Glomerular visceral epithelial cell (primary cell): Measurements from ENCODE around the gene PCDHB7.
A peak's percentile ranks its signal among the peaks of the same experiment; 100 is the strongest.
"Not testable (repeated sequence)": the region's sequence is repeated elsewhere in the genome, so short reads cannot be mapped to it uniquely, and the experiment has no call there.

Experiments
- DNase-seq: peaks from one replicate; pipeline ENCODE4 v3.0.0-alpha.2; 2016; ENCODE audit errors: extremely low spot score

PCDHB7 gene

GRCh38 chr5:141180313-141180712 is 7.9 kb downstream of the PCDHB7 start:
- DNase-seq = no peak

- DNase-seq = peak; percentile 64
Observed at GRCh38 chr5:141182248-141182647, 9.8 kb downstream of the PCDHB7 start, which contains the start of gene PCDHB16. Gene PCDHB16, plus strand, starts transcription at chr5:141182387. Its CDS starts 173 bp downstream, at chr5:141182560.

- DNase-seq = not testable (repeated sequence)
Observed at GRCh38 chr5:141184117-141184855, 11.8 kb downstream of the PCDHB7 start.

GRCh38 chr5:141186897-141187512 is 14.6 kb downstream of the PCDHB7 start, which contains the start of gene PCDHB9:
Gene PCDHB9, plus strand, starts transcription at chr5:141187161. Its CDS starts 158 bp downstream, at chr5:141187319.
- no peak for DNase-seq

DNA sequence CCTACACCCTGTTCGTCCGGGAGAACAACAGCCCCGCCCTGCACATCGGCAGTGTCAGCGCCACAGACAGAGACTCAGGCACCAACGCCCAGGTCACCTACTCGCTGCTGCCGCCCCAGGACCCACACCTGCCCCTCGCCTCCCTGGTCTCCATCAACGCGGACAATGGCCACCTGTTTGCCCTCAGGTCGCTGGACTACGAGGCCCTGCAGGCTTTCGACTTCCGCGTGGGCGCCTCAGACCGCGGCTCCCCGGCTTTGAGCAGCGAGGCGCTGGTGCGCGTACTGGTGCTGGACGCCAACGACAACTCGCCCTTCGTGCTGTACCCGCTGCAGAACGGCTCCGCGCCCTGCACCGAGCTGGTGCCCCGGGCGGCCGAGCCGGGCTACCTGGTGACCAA is 16.2 kb downstream of the PCDHB7 start:
- DNase-seq = not testable (repeated sequence)

DNA sequence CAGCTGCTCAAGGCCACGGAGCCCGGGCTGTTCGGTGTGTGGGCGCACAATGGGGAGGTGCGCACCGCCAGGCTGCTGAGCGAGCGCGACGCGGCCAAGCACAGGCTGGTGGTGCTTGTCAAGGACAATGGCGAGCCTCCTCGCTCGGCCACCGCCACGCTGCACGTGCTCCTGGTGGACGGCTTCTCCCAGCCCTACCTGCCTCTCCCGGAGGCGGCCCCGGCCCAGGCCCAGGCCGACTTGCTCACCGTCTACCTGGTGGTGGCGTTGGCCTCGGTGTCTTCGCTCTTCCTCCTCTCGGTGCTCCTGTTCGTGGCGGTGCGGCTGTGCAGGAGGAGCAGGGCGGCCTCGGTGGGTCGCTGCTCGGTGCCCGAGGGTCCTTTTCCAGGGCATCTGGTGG is 16.7 kb downstream of the PCDHB7 start:
- not testable (repeated sequence) for DNase-seq

- DNase-seq = peak; percentile 43
Observed at GRCh38 chr5:141192110-141192725, 19.8 kb downstream of the PCDHB7 start, which contains the start of gene PCDHB10. Gene PCDHB10, plus strand, starts transcription at chr5:141192353. Its CDS starts 200 bp downstream, at chr5:141192553.

- not testable (repeated sequence) for DNase-seq
Observed at GRCh38 chr5:141194332-141194731, 21.9 kb downstream of the PCDHB7 start.

DNA sequence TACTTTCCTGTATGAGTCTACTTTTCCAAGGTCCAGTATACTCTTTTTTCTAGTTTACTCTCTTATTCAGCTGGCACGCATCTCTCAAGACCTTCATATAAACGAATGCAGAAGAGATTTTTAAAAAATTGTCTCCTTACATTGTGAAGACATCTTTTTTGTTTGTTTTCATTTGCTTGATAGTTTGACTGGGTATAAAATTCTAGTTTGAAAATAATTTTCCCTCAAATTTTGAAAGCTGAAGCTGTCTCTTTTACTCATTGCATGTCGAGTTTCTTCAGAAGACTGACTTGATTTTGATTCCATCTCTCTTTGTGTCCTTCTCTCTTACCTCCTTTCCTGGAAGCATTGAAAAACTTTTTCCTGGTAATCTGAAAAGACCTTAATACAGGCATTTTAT is 23.9 kb downstream of the PCDHB7 start:
- no peak for DNase-seq

GRCh38 chr5:141199359-141200235 is 27.2 kb downstream of the PCDHB7 start, which contains the start of gene PCDHB11:
Gene PCDHB11, plus strand, starts transcription at chr5:141199627. Its CDS starts 148 bp downstream, at chr5:141199775.
- DNase-seq = peak; percentile 40

- DNase-seq = not testable (repeated sequence)
Observed at GRCh38 chr5:141201126-141201525, 28.7 kb downstream of the PCDHB7 start.

DNA sequence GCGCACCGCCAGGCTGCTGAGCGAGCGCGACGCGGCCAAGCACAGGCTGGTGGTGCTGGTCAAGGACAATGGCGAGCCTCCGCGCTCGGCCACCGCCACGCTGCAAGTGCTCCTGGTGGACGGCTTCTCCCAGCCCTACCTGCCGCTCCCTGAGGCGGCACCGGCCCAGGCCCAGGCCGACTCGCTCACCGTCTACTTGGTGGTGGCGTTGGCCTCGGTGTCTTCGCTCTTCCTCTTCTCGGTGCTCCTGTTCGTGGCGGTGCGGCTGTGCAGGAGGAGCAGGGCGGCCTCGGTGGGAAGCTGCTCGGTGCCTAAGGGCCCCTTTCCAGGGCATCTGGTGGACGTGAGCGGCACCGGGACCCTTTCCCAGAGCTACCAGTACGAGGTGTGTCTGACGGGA is 29.2 kb downstream of the PCDHB7 start:
- DNase-seq = not testable (repeated sequence)

DNA sequence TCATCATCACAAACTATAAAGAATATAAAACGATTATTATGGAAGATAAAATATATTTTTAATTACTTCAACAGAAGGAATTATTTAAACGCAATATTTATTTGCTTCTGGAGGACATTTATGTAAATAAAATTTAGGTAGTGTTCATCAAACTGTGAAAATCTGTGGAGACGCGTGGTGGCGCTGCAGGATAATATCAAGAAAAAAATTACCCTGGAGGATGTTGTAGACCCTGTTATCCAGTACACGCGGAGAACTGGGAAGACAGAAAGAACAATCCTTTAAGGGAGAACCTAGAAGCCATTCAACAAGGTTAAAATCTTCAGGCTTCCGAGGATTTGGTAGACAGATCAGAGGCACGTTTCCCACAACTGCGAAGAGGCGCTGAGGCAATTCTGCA is 36.0 kb downstream of the PCDHB7 start, which contains the start of gene PCDHB12:
TSS of gene PCDHB12 (plus strand) at position 242 of the 400 bp plus-strand sequence. CDS start 189 bp downstream, outside the sequence.
- peak; percentile 15 for DNase-seq

DNA sequence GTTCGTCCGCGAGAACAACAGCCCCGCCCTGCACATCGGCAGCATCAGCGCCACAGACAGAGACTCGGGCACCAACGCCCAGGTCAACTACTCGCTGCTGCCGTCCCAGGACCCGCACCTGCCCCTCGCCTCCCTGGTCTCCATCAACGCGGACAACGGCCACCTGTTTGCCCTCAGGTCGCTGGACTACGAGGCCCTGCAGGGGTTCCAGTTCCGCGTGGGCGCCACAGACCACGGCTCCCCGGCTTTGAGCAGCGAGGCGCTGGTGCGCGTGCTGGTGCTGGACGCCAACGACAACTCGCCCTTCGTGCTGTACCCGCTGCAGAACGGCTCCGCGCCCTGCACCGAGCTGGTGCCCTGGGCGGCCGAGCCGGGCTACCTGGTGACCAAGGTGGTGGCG is 37.8 kb downstream of the PCDHB7 start:
- not testable (repeated sequence) for DNase-seq

DNA sequence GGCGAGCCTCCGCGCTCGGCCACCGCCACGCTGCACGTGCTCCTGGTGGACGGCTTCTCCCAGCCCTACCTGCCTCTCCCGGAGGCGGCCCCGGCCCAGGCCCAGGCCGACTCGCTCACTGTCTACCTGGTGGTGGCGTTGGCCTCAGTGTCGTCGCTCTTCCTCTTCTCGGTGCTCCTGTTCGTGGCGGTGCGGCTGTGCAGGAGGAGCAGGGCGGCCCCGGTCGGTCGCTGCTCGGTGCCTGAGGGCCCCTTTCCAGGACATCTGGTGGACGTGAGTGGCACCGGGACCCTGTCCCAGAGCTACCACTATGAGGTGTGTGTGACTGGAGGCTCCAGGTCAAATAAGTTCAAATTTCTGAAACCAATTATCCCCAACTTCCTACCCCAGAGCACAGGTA is 38.4 kb downstream of the PCDHB7 start:
- DNase-seq = not testable (repeated sequence)

GRCh38 chr5:141213656-141214339 is 41.4 kb downstream of the PCDHB7 start, which contains the start of gene PCDHB13:
Gene PCDHB13, plus strand, starts transcription at chr5:141213919. Its CDS starts 205 bp downstream, at chr5:141214124.
- DNase-seq = peak; percentile 54

DNA sequence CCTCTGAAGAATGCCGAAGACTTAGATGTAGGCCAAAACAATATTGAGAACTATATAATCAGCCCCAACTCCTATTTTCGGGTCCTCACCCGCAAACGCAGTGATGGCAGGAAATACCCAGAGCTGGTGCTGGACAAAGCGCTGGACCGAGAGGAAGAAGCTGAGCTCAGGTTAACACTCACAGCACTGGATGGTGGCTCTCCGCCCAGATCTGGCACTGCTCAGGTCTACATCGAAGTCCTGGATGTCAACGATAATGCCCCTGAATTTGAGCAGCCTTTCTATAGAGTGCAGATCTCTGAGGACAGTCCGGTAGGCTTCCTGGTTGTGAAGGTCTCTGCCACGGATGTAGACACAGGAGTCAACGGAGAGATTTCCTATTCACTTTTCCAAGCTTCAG is 42.1 kb downstream of the PCDHB7 start:
- not testable (repeated sequence) for DNase-seq

DNA sequence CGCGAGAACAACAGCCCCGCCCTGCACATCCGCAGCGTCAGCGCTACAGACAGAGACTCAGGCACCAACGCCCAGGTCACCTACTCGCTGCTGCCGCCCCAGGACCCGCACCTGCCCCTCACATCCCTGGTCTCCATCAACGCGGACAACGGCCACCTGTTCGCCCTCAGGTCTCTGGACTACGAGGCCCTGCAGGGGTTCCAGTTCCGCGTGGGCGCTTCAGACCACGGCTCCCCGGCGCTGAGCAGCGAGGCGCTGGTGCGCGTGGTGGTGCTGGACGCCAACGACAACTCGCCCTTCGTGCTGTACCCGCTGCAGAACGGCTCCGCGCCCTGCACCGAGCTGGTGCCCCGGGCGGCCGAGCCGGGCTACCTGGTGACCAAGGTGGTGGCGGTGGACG is 43.1 kb downstream of the PCDHB7 start:
- not testable (repeated sequence) for DNase-seq

GRCh38 chr5:141216035-141216434 is 43.6 kb downstream of the PCDHB7 start:
- not testable (repeated sequence) for DNase-seq

DNA sequence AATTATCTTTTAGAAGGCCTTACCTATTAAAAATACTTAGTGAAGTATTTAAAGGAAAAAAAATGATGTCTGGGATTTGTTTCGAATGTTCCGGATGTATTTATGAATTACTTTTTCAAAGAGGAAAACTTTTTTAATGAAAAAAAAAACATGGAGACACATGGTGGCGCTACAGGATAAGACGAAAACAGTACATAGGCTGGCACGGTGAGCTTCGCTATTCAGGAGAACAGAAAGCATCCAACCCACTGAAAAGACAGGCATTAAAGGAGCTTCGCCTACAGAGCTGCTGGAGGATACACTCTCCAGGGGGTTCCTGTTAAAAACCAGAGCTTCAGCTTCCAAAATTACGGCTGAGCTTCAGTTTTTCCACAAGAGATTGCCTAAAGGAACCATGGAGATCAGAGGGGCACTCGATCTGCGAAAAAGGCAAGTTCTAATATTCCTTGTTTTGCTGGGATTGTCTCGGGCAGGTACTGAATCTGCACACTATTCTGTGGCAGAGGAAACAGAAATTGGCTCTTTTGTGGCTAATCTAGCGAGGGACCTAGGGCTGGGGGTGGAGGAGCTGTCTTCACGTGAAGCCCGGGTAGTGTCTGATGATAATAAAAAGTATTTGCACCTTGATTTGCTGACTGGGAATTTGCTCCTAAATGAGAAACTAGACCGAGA is 50.8 kb downstream of the PCDHB7 start, which contains the start of gene PCDHB14:
TSS of gene PCDHB14 (plus strand) at position 232 of the 672 bp plus-strand sequence. CDS start at position 395, 163 bp downstream.
- DNase-seq = peak; percentile 43
